ENCODE data around the gene RFX4.

DNA sequence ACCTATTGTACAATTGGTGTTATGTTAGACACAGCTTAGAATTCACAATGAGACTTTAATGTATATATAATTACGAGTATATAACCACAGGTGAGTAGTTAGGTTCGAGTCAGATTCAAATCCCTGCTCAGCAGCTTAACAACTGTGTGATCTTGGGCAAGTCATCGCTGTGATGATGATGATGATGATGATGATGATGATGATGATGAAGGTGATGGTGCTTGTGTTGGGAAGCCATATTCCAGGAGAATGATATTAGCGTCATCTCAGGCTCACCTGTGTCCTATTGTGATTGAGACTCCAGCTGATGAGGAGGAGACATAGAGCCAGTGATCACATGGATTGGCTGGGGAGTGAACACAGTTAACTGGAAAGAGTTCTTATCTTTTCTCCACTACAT lies 16.5 kb downstream of the RFX4 start:
- TF ChIP-seq, protein P1, sequence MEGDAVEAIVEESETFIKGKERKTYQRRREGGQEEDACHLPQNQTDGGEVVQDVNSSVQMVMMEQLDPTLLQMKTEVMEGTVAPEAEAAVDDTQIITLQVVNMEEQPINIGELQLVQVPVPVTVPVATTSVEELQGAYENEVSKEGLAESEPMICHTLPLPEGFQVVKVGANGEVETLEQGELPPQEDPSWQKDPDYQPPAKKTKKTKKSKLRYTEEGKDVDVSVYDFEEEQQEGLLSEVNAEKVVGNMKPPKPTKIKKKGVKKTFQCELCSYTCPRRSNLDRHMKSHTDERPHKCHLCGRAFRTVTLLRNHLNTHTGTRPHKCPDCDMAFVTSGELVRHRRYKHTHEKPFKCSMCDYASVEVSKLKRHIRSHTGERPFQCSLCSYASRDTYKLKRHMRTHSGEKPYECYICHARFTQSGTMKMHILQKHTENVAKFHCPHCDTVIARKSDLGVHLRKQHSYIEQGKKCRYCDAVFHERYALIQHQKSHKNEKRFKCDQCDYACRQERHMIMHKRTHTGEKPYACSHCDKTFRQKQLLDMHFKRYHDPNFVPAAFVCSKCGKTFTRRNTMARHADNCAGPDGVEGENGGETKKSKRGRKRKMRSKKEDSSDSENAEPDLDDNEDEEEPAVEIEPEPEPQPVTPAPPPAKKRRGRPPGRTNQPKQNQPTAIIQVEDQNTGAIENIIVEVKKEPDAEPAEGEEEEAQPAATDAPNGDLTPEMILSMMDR (IDR thresholded peaks at IDR 0.05), result no peak
- TF ChIP-seq, protein P2, sequence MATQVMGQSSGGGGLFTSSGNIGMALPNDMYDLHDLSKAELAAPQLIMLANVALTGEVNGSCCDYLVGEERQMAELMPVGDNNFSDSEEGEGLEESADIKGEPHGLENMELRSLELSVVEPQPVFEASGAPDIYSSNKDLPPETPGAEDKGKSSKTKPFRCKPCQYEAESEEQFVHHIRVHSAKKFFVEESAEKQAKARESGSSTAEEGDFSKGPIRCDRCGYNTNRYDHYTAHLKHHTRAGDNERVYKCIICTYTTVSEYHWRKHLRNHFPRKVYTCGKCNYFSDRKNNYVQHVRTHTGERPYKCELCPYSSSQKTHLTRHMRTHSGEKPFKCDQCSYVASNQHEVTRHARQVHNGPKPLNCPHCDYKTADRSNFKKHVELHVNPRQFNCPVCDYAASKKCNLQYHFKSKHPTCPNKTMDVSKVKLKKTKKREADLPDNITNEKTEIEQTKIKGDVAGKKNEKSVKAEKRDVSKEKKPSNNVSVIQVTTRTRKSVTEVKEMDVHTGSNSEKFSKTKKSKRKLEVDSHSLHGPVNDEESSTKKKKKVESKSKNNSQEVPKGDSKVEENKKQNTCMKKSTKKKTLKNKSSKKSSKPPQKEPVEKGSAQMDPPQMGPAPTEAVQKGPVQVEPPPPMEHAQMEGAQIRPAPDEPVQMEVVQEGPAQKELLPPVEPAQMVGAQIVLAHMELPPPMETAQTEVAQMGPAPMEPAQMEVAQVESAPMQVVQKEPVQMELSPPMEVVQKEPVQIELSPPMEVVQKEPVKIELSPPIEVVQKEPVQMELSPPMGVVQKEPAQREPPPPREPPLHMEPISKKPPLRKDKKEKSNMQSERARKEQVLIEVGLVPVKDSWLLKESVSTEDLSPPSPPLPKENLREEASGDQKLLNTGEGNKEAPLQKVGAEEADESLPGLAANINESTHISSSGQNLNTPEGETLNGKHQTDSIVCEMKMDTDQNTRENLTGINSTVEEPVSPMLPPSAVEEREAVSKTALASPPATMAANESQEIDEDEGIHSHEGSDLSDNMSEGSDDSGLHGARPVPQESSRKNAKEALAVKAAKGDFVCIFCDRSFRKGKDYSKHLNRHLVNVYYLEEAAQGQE (IDR thresholded peaks at IDR 0.05; ENCODE audit: insufficient read depth in 1 of 2, low read depth in 2 of 2, low read length in 1 of 2), result no peak
- no peak for TF ChIP-seq POLR2AphosphoS5 (IDR thresholded peaks at IDR 0.05; ENCODE audit: low read depth, low read length)

Measured in Panc1 (cell line).